Activated T-cell treated with anti-CD3 and anti-CD28 coated beads, Interleukin-2, amount 50 U/mL, for 48 hours (primary cell): ENCODE measurements around the gene RDH14.

ENCODE experiments used
- DNase-seq, 2 experiments: peaks; one replicate each; pipeline ENCODE4 v3.0.0-alpha.2; 2020

RDH14 gene

DNA sequence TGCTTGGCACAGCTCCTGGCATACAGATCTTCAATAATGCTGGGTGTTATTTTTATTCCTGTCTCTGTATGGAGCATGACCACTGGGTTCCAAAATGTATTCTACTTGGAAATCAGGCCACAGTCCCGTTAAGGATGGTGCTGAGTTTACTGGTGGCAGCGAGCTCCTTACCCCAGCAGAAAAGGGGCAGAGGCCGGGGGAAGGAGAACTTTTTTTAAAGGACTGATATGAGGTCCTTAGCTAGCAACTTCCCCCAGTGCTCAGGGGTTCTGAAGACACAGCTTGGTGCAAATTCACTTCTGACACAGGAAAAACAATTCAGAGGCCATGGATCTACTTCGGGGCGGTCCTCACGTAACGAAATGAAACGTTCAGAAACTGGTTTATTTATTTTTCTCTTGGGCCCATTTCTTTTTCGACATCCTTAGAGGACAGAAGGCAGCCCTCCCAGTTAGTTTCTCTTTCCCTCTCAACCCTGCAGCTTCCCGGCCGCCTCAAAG is 872 bp downstream of the RDH14 start:
- no peak for DNase-seq

DNA sequence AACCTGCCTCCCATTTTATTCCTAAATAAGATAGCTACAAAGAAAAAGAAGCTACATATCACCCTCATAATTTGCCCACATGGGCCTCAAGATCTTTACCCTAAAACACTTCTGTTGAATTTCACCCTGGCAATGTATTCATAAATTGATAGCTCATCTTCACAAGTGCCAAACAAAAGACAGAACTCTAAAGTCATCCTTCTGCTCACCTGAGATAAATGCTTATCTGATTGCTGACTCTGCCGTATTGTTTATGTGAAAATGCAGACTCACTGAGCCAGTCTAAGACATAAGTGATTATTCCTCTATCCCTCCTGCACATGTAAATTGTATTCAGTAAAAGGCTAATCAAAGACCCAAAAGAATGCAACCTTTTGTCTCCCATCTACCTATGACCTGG is 2.0 kb downstream of the RDH14 start:
- no peak for DNase-seq

DNA sequence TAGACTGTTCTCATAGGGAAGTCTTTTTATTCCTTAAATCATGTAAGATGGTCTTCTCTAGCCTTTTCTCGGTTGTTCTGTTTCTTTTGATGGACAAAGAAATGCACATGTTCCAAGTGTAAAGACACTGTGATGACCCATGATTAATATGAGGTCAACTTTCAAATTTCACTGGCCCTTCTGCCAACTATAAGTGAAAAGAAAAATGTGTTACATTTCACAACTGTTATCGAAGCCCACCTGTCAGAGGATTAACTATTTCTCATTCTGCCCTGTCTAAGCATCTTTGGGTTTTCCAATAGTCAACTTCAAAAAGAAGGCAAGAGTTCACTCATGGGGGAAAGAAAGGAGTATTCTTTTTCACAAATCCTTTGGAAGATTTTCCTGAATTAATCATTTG is 3.3 kb downstream of the RDH14 start:
- DNase-seq = no peak

DNA sequence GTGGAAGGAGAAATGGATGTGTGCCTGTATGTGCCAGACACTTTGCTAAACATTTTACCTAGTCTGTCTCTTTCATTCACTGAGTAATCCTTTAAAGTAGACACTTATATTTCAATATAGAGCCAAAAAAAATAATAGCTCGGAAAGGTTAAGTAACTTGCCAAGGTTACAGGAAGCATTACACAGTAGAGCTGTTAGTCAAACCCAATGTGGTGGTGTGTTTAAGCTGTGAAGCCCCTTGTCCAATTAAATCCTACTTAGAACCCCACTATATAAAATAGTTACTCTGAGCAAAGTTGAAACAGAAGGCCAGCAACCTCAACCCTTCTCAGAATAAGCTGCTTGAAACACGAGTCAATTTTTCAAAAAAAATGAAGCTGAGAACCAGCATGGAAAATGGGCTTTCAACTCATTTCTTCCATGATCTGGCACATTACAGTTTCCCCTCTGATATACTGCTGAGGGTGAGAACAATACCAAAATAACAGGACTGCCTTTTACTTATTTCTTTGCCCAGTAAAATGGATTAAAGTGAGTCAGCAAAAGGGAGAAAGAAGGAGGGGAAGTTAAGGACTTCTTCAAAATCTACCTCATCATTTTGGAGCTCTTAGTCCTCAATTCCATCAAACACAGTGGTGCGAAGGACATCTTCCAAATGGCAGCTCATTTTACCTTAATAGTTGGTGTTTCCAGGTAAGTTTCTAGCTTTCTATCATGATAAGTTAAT is 7.9 kb downstream of the RDH14 start:
- no peak for DNase-seq

DNA sequence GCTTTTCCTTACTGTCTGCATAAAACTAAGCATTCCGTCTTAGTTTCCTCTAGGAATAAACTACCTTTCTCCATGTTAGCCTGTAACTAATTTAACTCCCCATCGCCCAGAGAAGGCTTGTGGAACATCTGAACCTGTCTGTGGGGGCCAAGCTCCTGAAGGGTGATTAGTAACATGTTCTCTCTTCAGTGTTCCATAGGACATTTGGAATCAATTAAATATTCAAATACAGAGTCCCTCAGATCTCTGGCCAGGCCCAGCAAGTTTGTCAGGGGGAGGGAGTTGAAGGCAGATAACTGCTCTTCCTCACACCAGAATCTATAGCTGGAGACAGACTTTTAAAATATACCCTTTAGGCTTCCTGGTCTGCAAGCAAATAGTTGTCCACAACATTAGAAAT is 8.8 kb downstream of the RDH14 start:
- DNase-seq = no peak

DNA sequence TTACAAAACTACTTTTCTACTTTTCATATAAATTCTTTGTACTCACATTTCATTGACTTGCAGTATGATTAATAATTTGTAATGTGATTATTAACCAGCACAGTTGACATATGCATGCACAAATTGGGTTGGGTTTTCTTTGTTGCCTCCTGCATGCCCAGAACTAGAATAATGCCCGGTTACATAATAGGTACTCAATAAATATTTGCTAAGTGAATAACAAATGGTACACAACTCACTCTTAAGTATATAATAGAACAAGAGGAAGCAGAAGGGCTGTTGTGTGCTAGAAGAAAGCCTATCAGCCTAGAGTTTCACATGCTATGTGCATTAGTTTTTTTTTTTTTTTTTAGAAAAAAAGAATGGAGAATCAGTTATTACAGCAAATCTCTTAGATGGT is 9.3 kb downstream of the RDH14 start:
- DNase-seq = no peak

DNA sequence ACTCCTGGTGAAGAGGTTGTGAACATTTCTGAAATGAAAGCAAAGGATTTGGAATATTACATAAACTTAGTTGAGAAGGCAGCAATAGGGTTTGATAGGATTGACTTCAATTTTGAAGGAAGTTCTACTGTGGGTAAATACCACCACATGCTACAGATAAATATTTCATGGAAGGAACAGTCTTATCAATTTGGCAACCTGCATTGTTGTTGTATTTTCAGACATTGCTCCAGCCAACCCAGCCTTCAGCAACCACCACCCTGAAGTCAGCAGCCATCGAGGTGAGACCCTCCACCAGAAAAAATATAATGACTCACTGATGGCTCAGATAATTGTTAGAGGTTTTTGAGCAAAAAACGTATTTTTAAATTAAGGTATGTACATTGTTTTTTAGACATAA is 10.0 kb downstream of the RDH14 start:
- DNase-seq = no peak

DNA sequence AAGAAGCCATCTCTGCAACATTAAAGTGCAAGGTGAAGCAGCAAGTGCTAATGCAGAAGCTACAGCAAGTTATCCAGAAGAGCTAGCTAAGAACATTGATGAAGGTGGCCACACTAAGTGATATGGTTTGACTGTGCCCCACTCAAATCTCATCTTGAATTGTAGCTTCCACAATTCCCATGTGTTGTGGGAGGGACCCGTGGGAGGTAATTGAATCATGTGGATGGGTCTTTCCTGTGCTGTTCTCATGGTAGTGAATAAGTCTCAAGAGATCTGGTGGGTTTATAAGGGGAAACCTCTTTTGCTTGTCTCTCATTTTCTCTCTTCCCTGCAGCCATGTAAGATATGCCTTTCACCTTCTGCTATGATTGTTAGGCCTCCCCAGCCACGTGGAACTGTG is 11.4 kb downstream of the RDH14 start:
- DNase-seq = no peak

DNA sequence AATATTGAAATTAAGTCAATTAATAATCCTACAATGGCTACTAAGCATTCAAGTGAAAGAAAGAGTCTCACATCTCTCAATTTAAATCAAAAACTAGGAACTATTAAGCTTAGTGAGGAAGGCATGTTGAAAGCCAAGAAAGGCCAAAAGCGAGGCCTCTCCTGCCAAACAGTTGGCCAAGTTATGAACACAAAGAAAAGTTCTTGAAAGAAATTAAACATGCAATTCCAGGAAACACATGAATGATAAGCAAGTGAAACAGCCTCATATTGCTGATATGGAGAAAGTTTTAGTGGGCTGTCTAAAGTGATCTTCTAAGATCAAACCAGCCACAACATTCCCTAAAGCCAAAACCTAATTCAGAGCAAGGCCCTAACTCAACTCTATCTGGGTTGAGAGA is 11.8 kb downstream of the RDH14 start:
- DNase-seq = no peak

DNA sequence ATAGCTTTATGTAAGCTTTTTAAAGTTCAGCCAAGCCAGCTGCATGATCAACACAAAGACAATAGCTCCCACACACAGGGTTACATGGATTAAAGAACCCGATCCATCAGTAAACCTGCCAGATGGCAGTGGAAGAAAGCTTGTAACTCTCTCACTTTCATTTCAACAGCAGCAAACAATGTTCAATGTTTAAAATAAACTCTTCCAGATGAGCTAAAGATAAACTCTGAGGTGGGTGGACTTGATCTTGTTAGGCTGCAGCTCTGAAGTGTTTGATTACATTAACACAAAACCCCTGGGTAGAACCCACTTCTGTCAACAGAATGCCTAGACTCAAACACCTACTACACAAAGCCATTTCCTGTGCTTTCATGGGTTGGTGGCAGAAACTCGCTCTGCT is 13.9 kb downstream of the RDH14 start:
- DNase-seq = no peak

DNA sequence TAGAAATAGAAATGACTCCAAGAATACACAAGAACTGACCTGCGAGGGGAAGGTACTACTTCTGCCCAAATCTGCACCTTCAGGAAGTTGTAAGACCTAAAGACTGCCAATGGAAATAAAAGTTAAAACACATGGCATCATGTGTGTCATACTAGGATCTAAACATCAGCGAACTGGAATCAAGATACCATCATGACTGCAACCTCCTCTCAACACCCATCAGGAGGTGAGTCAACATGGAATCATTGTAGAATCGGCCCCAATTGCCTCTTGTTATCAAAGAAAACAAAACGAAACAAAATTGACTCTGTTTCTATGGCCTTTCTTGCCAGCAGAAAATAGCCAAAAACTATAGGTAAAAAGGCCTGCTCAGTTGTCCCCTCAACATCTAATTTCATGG is 15.1 kb downstream of the RDH14 start:
- DNase-seq = no peak

DNA sequence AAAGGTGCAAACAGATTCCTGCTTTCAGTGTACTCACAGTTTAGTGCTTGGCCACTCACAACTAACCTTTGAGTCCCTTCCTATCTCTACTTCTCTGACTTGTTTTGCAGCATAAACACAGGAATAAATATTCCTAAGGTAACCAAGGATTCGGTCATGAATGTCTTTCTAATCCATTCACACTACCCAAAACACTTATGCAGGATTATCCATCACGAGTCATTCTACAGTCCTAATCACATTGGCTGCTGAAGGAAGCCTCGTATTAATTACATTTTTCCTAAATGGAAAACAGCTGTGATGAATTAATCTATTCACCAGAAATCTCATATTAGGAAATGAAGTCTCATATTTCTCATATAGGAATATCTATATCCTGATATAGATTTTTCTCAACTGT is 16.3 kb downstream of the RDH14 start:
- DNase-seq = no peak

DNA sequence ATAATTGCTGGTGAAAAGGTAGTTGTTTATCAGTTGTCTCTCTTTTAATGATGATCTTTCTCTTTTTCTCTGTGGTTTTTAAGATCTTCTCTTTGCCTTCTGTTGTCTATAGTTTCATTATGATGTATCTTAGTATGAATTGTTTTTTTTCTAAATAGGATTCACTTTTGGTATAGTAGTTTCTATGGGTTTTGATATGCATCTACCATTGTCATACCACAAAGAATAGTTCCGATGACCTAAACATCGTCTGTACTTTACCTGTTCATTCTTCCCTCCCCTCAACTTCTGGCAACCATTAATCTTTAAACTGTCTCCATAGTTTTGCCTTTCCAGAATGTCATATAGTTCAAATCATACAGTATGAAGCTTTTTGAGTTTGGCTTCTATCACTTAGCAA is 19.6 kb downstream of the RDH14 start:
- DNase-seq = no peak

DNA sequence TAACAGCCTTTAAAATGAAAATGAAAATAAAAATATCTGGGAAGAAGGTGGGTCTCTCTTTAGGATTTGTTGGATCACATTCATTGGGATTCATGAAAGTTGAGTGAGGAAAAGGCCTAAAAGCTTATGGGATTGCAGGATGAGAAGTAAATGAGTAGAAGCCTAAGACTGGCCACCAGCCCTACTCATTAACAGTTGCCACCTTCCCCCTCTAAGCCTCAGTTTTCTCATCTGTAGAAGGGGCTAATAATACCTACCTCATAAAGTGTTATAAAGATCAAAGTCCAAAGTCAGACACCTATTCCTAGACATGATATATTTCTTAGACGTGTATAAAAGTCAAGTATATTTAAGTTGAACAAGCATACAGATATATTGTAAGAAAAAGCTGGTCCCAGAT is 23.8 kb downstream of the RDH14 start:
- no peak for DNase-seq

DNA sequence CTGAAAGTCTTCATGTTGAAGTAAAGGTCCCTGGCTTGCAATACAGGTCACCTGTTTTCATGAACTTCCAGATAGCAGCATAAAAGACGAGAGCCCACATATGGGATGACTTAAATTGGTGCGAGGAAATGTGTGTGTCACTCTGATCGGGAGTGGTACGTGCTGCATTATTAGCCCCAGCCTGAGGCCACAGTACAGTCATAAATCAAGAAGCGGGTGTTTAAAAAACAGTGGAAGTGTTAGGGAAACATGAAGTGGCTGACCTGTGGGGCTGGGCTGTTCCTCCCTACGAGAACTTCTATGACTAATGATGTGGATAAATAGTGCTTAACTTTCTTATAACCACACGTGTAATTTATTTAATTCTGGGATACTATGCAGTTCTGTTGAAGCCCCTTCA is 24.4 kb downstream of the RDH14 start:
- DNase-seq = no peak

DNA sequence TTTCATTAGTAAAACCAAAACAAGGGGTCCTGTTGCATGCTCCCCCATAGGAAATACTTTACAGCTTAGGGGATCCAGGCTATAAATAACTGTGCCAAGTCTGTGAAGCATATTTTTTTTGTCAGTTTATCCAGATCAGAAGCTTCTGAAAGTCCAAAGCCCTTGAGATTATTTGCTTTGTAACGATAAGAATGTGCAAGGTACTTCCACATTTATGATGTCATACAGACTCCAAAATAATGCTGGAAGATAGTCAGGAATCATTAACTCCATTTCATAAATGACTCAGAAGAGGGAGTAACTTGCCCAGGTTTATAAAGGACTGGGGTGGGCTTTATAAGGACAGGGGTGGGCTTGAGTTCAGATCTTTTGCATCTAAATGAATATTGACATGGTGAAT is 29.3 kb downstream of the RDH14 start:
- no peak for DNase-seq

DNA sequence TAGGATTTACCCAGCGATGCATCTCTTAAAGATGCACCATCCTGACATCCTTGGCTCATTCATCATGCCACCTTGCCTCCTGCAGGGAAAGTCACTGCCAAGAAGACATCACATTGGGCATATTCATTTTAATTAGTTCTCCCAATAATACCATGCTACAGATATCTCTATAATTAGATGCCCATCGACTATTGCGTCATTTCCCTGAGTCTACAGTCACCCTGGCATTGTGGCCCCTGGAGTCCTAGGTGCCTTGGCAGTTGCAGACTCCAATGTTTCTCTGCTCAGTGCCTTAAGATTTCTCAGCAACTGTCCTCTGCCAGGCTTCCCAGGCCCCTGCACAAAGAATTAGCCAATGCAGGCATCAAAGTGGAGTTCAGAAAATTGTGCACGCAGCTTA is 32.6 kb downstream of the RDH14 start:
- DNase-seq = no peak

DNA sequence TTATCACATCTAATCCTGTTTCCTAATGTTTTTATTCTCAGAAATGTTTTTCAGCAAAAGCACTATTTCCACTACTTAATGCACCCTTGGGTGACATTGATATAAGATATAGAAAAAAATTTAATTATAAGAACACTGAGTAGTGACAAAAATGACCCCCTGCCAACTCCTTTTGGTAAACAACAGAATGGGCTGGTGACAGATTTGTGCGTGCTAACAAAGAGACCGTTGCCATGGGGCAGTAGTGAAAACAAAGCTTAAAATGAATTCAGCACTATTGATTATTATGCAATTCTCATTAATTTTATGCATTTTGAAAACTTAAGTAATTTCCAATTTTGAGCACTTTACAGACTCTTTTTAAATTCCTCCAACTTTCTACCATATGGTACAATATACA is 33.1 kb downstream of the RDH14 start:
- no peak for DNase-seq

DNA sequence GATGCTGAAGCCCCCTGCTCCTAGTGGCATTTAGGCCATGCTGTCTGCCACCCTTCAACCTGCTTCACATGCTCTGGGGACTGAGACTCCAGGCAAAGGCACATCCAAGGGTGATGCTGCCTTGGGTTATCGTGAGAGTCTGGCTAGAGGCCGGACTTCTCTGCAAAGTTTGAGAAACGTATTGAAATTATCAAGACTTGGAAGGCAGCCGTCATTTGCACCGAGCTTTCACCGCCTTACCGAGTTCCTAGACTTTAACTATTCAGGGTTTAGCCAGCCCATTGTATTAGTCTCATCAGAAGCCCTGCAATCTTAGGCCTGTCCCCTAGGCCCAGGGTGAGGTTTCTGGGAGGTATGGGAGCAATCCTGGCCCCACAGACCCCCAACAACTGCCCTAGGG is 34.0 kb downstream of the RDH14 start:
- DNase-seq = no peak

DNA sequence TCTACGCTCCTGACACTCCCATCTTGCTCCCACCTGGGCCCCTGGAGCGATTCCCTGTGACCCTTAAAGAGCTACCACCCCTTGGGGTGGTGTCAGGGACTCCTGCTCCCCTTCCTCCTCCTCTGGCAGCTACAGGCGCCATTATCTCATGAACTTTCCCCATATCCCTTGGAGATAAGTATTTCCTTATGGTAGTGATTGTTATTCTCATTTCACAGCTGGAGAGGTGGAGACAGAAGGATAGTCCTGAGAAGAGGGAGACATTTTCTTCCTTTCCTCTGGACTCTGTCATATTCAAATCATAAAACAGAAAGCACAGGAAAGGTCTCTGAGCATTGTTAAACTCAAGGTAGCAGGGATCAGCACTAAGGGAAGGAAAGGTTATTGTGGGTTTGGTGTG is 34.6 kb downstream of the RDH14 start:
- no peak for DNase-seq

DNA sequence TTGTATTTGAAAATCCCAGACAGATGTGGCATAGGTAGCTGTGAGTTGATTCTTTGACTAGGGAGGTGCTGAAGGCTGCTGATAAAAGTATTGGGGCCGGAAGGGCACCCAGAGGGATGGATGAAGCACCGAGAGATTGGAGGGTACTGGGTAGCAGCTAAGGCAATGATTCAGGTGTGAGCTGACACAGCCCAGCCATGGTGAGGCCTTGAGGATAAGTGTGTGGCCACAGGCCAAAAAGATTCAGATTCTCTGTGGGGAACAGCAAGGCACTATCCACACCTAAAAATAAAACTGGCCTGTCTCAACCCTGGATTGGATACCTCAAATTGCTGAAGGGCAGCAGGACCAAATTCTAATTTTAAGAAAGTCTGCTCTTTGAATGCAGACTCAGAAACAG is 35.2 kb downstream of the RDH14 start:
- DNase-seq = no peak

DNA sequence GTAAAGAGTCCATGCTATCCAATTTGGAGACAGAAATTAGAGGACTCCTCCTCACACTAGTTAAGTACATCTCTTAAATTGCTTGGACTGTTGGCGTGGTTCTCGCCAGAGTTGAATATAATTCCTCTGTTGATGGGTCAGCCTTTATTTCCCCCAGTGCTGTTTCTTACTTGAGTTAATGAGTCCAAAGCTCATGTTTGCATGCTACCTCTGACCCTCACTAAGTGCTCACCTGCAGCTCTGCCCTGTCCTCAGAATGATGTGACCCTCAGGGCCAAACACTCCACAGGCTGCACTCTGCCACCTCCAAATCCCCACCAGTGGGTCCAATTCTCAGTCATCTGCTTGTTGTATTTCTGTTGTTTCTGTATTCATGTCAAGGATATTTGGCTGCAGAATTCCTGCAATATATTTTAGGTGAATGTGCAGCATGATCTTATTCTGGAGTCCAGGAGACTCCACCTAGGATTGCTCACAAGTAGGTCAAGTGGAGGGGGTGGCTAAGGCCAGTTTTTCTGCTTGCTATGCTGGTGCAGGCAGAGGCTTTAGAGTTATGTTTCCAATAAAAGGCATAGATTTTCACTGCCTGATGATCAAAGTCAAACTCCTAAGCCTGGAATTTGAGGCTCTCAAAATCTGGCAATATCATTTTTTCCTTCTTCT is 37.8 kb downstream of the RDH14 start:
- no peak for DNase-seq

DNA sequence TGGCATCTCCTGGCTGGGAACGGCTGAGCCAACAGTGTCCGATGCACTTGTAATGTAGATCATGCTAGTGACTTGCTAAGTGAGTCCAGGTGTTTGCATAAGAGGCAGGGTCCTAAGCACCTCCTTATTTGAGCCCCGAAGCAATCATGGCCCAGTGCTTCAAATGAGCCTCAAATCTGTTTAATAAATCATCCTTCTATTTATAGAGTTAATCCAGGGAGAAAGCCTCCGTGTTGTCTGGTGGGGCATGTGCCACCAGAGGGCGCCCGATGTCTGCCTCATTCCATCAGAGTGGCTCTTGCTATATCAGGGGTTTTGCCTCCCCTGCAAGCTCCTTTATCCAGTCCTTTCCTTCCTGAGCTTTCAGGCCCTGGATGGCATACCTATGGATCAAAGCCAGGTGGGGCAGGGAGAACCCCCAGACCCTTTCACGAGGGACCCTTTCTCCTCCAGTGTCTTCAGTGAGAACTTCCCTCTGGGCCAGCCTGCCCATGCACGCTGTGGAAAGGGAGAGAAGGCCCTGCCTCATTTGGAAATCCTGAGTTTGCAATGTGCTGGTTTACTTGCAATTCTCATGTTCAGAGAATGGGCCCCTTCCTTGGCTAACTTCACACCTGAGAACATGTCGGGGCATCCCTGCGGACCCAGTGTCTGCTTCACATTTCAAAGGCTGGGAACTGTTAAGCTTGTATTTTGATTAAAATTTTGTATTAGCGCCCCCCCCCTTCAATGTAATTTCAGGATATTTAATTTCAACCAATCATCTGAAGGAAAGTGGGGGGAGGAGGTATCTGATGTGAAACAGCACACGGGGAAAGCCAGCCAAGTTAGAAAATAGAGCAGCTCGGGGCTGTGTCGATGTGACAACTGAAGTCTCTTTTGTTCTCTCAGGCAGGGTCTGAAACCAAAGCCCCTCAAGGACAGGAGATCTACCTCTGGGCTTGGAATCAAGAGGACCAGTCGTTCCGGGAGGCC is 39.7 kb downstream of the RDH14 start:
- peak; percentile 82 to 83 for DNase-seq
